Measurements from ENCODE around the gene F9. TPM values are rescaled to one million over a fixed set of nuclear protein-coding genes. Genes with fewer than 3 reads are reported as not detected.
"Not testable (repeated sequence)": the region's sequence is repeated elsewhere in the genome, so short reads cannot be mapped to it uniquely, and the experiment has no call there.

The F9 gene
- total RNA-seq (not detected), polyA plus RNA-seq (not detected)

- H3K27ac Mint-ChIP-seq: no peak within 1 kb of the TSS
- H3K36me3 ChIP-seq (ENCODE audit: control insufficient read depth, insufficient read depth, low read length): no peaks in the 10 kb centered on the region
- H3K27me3 Mint-ChIP-seq: no peaks in the 10 kb centered on the region
- ATAC-seq (ENCODE audit: low read depth in 2 of 2) (no peak), DNase-seq (no peak)
- no peak within 1 kb of the TSS for H3K27ac ChIP-seq (ENCODE audit: insufficient read depth, low read length, poor library complexity, severe bottlenecking)
- H3K4me3 Mint-ChIP-seq: no peak within 1 kb of the TSS
- H3K9me3 ChIP-seq (ENCODE audit: control insufficient read depth in 2 of 2, low read length in 2 of 2): no peaks in the 10 kb centered on the region
- H3K27me3 ChIP-seq (ENCODE audit: control insufficient read depth, insufficient read depth, low read length): no peaks in the 10 kb centered on the region
- H3K36me3 Mint-ChIP-seq: no peaks in the 10 kb centered on the region
- H3K4me1 Mint-ChIP-seq: no peaks in the 10 kb centered on the region
- no peaks in the 10 kb centered on the region for H3K4me1 ChIP-seq (ENCODE audit: control insufficient read depth, insufficient read depth, low read length, poor library complexity, severe bottlenecking)
- H3K4me3 ChIP-seq (ENCODE audit: low read depth, low read length): no peak within 1 kb of the TSS
- H3K9me3 Mint-ChIP-seq: no peaks in the 10 kb centered on the region
Measured at GRCh38 chrX:139530550-139530949, at the start of gene F9. F9 (plus strand) TSS chrX:139530739; CDS start chrX:139530765, 26 bp downstream.

- H3K9me3 Mint-ChIP-seq: no peaks in the 10 kb centered on the region
- no peak overlapping the region for H3K27ac Mint-ChIP-seq
- no peaks in the 10 kb centered on the region for H3K36me3 ChIP-seq (ENCODE audit: control insufficient read depth, insufficient read depth, low read length)
- H3K4me3 ChIP-seq (ENCODE audit: low read depth, low read length): no peak overlapping the region
- no peaks in the 10 kb centered on the region for H3K27me3 ChIP-seq (ENCODE audit: control insufficient read depth, insufficient read depth, low read length)
- no peaks in the 10 kb centered on the region for H3K36me3 Mint-ChIP-seq
- no peaks in the 10 kb centered on the region for H3K9me3 ChIP-seq (ENCODE audit: control insufficient read depth in 2 of 2, low read length in 2 of 2)
- no peak for ATAC-seq (ENCODE audit: low read depth in 2 of 2)
- no peaks in the 10 kb centered on the region for H3K4me1 ChIP-seq (ENCODE audit: control insufficient read depth, insufficient read depth, low read length, poor library complexity, severe bottlenecking)
- no peak for DNase-seq
- H3K4me3 Mint-ChIP-seq: no peak overlapping the region
- no peaks in the 10 kb centered on the region for H3K27me3 Mint-ChIP-seq
- no peaks in the 10 kb centered on the region for H3K4me1 Mint-ChIP-seq
- H3K27ac ChIP-seq (ENCODE audit: insufficient read depth, low read length, poor library complexity, severe bottlenecking): no peak overlapping the region
Measured at GRCh38 chrX:139483699-139484098, 46.8 kb upstream of the F9 start.

- Histone ChIP-seq H3K36me3 (ENCODE audit: control insufficient read depth, insufficient read depth, low read length) (no peaks in the 10 kb centered on the region), H3K4me1 (ENCODE audit: control insufficient read depth, insufficient read depth, low read length, poor library complexity, severe bottlenecking) (no peaks in the 10 kb centered on the region), H3K4me3 (ENCODE audit: low read depth, low read length) (no peak overlapping the region), H3K27me3 (ENCODE audit: control insufficient read depth, insufficient read depth, low read length) (no peaks in the 10 kb centered on the region), H3K9me3 (ENCODE audit: control insufficient read depth in 2 of 2, low read length in 2 of 2) (no peaks in the 10 kb centered on the region), H3K27ac (ENCODE audit: insufficient read depth, low read length, poor library complexity, severe bottlenecking) (no peak overlapping the region)
- ATAC-seq (ENCODE audit: low read depth in 2 of 2) (no peak), DNase-seq (no peak)
- no peaks in the 10 kb centered on the region for H3K36me3 Mint-ChIP-seq
- H3K27ac Mint-ChIP-seq: no peak overlapping the region
- no peaks in the 10 kb centered on the region for H3K27me3 Mint-ChIP-seq
- H3K4me3 Mint-ChIP-seq: no peak overlapping the region
- H3K9me3 Mint-ChIP-seq: no peaks in the 10 kb centered on the region
- H3K4me1 Mint-ChIP-seq: no peaks in the 10 kb centered on the region
Measured at GRCh38 chrX:139484591-139484990, 45.9 kb upstream of the F9 start.

GRCh38 chrX:139495324-139495723 is 35.2 kb upstream of the F9 start:
- H3K36me3 ChIP-seq (ENCODE audit: control insufficient read depth, insufficient read depth, low read length): no peaks in the 10 kb centered on the region
- H3K4me1 Mint-ChIP-seq: no peaks in the 10 kb centered on the region
- H3K4me3 ChIP-seq (ENCODE audit: low read depth, low read length): no peak overlapping the region
- DNase-seq (no peak), ATAC-seq (ENCODE audit: low read depth in 2 of 2) (no peak)
- no peaks in the 10 kb centered on the region for H3K36me3 Mint-ChIP-seq
- H3K27me3 Mint-ChIP-seq: no peaks in the 10 kb centered on the region
- H3K27ac Mint-ChIP-seq: no peak overlapping the region
- H3K9me3 ChIP-seq (ENCODE audit: control insufficient read depth in 2 of 2, low read length in 2 of 2): no peaks in the 10 kb centered on the region
- H3K27me3 ChIP-seq (ENCODE audit: control insufficient read depth, insufficient read depth, low read length): no peaks in the 10 kb centered on the region
- H3K9me3 Mint-ChIP-seq: no peaks in the 10 kb centered on the region
- H3K27ac ChIP-seq (ENCODE audit: insufficient read depth, low read length, poor library complexity, severe bottlenecking): no peak overlapping the region
- no peak overlapping the region for H3K4me3 Mint-ChIP-seq
- H3K4me1 ChIP-seq (ENCODE audit: control insufficient read depth, insufficient read depth, low read length, poor library complexity, severe bottlenecking): no peaks in the 10 kb centered on the region

GRCh38 chrX:139506333-139506732 is 24.2 kb upstream of the F9 start:
- ATAC-seq (ENCODE audit: low read depth in 2 of 2): no peak

GRCh38 chrX:139508099-139508498 is 22.4 kb upstream of the F9 start:
- H3K4me1 Mint-ChIP-seq: no peaks in the 10 kb centered on the region
- no peak overlapping the region for H3K4me3 ChIP-seq (ENCODE audit: low read depth, low read length)
- H3K4me3 Mint-ChIP-seq: no peak overlapping the region
- H3K4me1 ChIP-seq (ENCODE audit: control insufficient read depth, insufficient read depth, low read length, poor library complexity, severe bottlenecking): no peaks in the 10 kb centered on the region
- H3K27ac Mint-ChIP-seq: no peak overlapping the region
- H3K36me3 ChIP-seq (ENCODE audit: control insufficient read depth, insufficient read depth, low read length): no peaks in the 10 kb centered on the region
- H3K36me3 Mint-ChIP-seq: no peaks in the 10 kb centered on the region
- DNase-seq: no peak
- peaks cover 0 to 5% (median 0%) of the 10 kb centered on the region in 7 donors for H3K9me3 Mint-ChIP-seq
- H3K27me3 Mint-ChIP-seq: no peaks in the 10 kb centered on the region
- no peak overlapping the region for H3K27ac ChIP-seq (ENCODE audit: insufficient read depth, low read length, poor library complexity, severe bottlenecking)
- H3K9me3 ChIP-seq (ENCODE audit: control insufficient read depth in 2 of 2, low read length in 2 of 2): no peaks in the 10 kb centered on the region
- H3K27me3 ChIP-seq (ENCODE audit: control insufficient read depth, insufficient read depth, low read length): no peaks in the 10 kb centered on the region
- ATAC-seq (ENCODE audit: low read depth in 2 of 2): no peak

More at GRCh38 chrX:139506333-139506732, 24.2 kb upstream of the F9 start:
- H3K36me3 ChIP-seq (ENCODE audit: control insufficient read depth, insufficient read depth, low read length): no peaks in the 10 kb centered on the region
- H3K27ac ChIP-seq (ENCODE audit: insufficient read depth, low read length, poor library complexity, severe bottlenecking): no peak overlapping the region
- H3K4me1 Mint-ChIP-seq: no peaks in the 10 kb centered on the region
- H3K27me3 ChIP-seq (ENCODE audit: control insufficient read depth, insufficient read depth, low read length): no peaks in the 10 kb centered on the region
- no peaks in the 10 kb centered on the region for H3K27me3 Mint-ChIP-seq
- H3K9me3 ChIP-seq (ENCODE audit: control insufficient read depth in 2 of 2, low read length in 2 of 2): no peaks in the 10 kb centered on the region
- no peak overlapping the region for H3K4me3 Mint-ChIP-seq
- no peaks in the 10 kb centered on the region for H3K4me1 ChIP-seq (ENCODE audit: control insufficient read depth, insufficient read depth, low read length, poor library complexity, severe bottlenecking)
- H3K9me3 Mint-ChIP-seq: peaks cover 0 to 4% (median 0%) of the 10 kb centered on the region in 7 donors
- H3K4me3 ChIP-seq (ENCODE audit: low read depth, low read length): no peak overlapping the region
- H3K27ac Mint-ChIP-seq: no peak overlapping the region
- DNase-seq: no peak
- H3K36me3 Mint-ChIP-seq: no peaks in the 10 kb centered on the region

- H3K4me1 ChIP-seq (ENCODE audit: control insufficient read depth, insufficient read depth, low read length, poor library complexity, severe bottlenecking): no peaks in the 10 kb centered on the region
- DNase-seq (no peak), ATAC-seq (ENCODE audit: low read depth in 2 of 2) (no peak)
- H3K27ac ChIP-seq (ENCODE audit: insufficient read depth, low read length, poor library complexity, severe bottlenecking): no peak overlapping the region
- no peak overlapping the region for H3K4me3 Mint-ChIP-seq
- H3K27me3 Mint-ChIP-seq: no peaks in the 10 kb centered on the region
- no peaks in the 10 kb centered on the region for H3K9me3 ChIP-seq (ENCODE audit: control insufficient read depth in 2 of 2, low read length in 2 of 2)
- H3K36me3 ChIP-seq (ENCODE audit: control insufficient read depth, insufficient read depth, low read length): no peaks in the 10 kb centered on the region
- H3K27me3 ChIP-seq (ENCODE audit: control insufficient read depth, insufficient read depth, low read length): no peaks in the 10 kb centered on the region
- H3K27ac Mint-ChIP-seq: no peak overlapping the region
- no peak overlapping the region for H3K4me3 ChIP-seq (ENCODE audit: low read depth, low read length)
- H3K36me3 Mint-ChIP-seq: no peaks in the 10 kb centered on the region
- H3K4me1 Mint-ChIP-seq: no peaks in the 10 kb centered on the region
- H3K9me3 Mint-ChIP-seq: peaks cover 0 to 2% (median 0%) of the 10 kb centered on the region in 7 donors
Measured at GRCh38 chrX:139518475-139518874, 12.1 kb upstream of the F9 start.

- not testable (repeated sequence) for H3K4me1 Mint-ChIP-seq; H3K4me1 ChIP-seq (ENCODE audit: control insufficient read depth, insufficient read depth, low read length, poor library complexity, severe bottlenecking); ATAC-seq (ENCODE audit: low read depth in 2 of 2); H3K27ac ChIP-seq (ENCODE audit: insufficient read depth, low read length, poor library complexity, severe bottlenecking); DNase-seq; H3K36me3 Mint-ChIP-seq; H3K4me3 ChIP-seq (ENCODE audit: low read depth, low read length); H3K9me3 ChIP-seq (ENCODE audit: control insufficient read depth in 2 of 2, low read length in 2 of 2); H3K27ac Mint-ChIP-seq; H3K9me3 Mint-ChIP-seq; H3K27me3 Mint-ChIP-seq; H3K36me3 ChIP-seq (ENCODE audit: control insufficient read depth, insufficient read depth, low read length); H3K4me3 Mint-ChIP-seq; H3K27me3 ChIP-seq (ENCODE audit: control insufficient read depth, insufficient read depth, low read length)
Measured at GRCh38 chrX:139528829-139529228, 1.7 kb upstream of the F9 start.

Data from CD4-positive, CD25-positive, alpha-beta regulatory T cell (primary cell).